HG02678 (cell line): Measurements from ENCODE around the gene ZBTB7C.

ENCODE experiments used
- ATAC-seq: cut with Tn5 transposase; IDR thresholded peaks from one replicate; pipeline ENCODE4 v1.9.1; 2021; ENCODE audit warnings: mild to moderate bottlenecking, moderate library complexity; ENCODE audit not compliant: unreplicated experiment

Gene ZBTB7C

DNA sequence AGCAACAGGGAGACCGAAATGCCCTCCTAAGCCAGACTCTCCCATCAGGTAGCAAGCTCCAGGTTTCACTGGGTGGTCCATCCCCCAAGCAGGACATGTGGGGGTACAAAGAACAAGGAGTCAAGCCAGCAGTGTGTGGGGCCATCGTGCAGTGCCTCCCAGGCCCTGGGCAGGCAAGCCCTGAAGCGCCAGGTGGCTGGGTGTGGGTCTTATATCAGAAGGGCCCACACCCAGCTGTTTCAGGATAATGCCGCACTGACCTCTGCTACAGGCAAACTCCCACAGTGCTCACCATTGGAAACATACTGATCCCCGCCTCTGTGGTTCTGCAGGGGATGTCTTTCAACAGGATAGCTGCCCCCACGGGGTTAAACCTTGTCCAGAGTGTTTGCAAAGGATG, 304.5 kb downstream of the ZBTB7C start:
- no peak for ATAC-seq

DNA sequence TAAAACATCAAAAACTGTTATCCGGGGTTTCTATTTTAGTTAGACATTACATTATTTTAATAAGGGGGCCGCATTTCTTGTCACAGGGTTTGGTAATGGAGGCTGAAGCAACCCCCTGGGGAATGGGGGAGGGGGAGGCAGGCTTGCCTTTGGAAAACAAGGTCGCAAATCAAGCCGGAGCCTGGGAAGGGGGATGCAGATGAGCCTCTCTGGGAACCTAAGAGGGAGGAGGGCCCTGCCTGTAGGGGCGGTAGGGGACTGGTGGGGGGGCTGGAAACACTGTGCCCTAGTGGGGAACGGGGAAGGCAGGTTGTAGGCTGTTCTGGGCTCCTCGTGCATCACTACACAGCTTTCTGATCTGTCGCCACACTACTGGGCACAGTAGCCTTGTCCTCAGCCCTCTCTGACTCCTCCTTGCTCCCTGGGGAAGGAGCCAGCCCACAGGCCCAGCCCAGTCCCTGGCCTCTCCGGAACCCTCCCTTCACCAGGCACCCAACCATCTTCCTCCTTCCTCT, 308.5 kb downstream of the ZBTB7C start:
- ATAC-seq: no peak

DNA sequence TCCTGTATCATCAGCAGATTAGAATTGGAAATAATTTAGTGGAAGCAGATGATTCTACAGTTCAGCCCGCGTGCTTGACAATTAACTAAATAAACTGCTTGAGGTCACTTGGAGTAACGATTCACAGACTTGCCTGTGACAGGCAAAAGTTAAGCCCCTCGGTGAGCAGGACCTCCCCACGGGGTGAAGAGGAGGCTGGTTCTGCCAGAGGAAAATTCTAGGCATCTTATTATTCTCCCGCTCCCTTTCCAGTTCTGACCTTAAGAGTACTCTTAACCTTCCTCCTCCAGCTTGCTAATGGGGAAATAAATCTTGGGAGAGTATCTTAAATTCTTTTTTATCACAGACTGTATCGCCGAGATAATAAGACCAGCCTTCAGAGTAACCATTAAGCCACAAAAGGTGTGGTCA, 309.0 kb downstream of the ZBTB7C start:
- no peak for ATAC-seq

DNA sequence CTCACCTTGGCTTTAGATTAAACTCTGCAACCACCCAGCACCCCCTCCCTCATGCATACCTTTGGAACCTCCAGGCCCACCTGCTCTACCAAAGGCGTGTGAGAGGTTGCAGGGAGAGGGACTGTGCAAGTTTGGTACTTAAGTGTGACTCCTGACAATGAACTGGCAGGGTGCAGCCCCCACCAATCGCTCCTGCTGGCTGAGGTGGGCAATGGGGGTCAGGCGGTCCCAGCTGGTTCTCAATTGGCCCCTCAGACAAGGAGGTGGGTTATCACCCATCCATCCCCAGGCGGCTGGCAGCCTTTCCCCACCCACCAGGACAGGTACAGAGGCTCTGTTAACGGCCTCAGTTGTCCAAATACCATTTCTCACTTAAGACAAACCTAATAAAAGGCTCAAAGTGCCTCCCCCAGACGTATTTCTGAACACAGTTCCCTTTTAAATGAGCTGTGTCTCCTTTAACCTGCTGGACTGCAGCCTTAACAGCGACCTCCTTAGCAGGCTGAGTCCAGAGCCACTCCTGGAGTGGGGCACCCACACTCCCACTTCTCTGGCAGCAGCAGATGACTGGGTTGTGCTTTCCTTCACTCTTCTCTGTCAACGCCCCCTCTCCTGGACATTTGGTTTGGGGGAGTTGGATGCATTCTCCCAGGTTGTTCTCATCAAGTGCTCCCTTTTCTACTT, 309.6 kb downstream of the ZBTB7C start:
- ATAC-seq: no peak

DNA sequence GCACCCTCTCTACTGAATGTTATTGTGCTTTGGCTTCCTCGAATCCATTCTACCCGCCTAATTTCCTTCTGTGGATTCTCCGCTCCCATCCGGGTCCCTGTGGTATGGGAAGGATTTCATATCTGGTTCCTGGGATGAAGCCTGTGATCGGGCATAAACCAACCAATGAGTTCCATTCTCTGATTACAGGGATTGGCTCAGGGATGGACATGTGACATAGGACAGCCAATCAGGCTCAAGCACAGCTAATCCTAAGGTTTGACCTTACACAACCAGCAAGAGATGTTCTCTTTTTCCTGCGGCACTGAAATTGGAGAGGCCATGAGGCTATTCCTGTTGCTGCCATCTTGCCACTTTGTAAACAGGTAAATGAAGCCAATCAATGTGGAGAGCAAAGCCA, 310.6 kb downstream of the ZBTB7C start:
- no peak for ATAC-seq

DNA sequence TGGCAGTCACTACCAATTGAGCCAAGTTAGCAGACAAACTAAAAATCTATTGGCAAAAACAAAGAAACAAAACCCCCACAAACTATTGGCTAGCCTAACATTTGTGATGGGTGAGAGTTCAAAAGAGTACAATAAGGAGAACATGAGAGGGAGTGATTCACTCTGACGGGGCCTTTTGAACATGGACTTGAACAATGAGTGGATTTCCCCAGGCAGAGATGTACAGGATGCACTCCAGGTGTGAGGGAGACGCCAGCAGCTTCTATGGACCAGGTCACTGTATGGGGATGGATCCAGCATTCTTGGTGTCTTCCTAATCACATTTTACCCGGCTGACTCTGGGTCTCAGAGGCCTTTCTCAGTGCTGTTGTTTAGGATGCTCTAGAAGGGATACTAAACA, 311.2 kb downstream of the ZBTB7C start:
- no peak for ATAC-seq

DNA sequence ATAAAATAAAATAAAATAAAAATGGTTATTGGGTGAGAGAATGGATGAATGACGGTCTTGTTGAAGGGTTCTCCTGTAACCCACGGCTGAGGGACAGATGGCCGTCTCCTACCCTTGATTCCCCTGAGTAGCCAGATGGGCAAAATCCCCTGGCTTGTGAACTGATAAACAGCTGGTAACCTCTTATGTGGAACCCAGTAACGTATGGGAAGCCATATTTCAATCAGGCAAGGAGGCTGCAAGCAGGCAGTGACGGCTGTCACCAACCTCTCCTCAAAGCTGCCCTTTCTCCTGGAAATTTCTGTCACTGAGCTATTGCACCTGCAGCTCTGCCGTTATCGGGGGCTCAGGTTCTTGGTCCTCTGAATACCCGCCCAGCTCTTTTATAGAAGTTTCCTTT, 313.5 kb downstream of the ZBTB7C start:
- ATAC-seq: no peak

DNA sequence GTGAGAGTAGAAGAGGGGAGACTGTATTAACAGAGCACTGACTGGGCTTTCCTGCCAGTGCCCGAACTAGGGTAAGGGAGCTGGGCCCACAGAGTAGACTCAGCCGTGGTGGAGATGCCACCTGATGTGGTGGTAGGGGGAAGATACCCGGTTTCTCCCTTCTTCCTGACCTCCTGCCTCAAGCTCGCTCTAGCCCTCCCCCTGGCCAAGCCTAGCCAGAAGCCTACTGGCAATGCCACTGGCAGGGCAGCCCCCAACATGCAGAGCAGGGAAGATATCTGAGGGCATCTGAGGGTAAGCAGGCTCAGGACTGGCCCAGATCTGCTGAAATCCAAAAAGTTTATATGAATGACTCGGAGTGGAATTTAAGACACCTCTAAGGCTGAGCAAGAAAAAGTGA, 316.1 kb downstream of the ZBTB7C start:
- no peak for ATAC-seq

DNA sequence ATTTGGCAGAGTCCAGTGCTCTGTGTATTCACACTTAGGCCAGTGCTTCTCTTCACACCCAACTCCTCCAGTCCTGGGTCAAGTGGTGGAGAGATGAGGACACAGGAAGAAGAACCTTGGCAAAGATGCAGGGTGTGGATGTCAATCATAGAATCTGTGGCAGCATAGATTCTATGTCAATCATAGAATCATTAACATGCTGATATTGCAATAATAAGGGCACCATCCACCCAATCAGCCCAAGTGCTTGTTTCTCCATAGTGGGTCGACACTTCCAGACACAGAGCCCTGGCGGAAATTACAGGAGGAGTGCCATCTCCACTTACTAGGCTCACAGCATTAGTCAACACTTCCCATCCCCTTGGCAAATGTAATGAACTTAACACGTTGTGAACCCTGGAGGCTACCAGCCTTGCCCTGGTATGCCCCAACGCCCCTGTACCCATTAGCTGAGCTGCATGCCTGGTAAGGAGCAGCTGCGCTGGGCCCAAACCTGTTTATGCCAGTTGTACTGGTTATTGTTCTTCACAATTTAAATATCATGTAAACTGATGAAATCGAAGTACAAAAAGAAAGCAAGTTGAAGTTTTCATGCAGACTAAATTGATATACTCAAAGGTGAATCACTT, 317.2 kb downstream of the ZBTB7C start:
- ATAC-seq: no peak

DNA sequence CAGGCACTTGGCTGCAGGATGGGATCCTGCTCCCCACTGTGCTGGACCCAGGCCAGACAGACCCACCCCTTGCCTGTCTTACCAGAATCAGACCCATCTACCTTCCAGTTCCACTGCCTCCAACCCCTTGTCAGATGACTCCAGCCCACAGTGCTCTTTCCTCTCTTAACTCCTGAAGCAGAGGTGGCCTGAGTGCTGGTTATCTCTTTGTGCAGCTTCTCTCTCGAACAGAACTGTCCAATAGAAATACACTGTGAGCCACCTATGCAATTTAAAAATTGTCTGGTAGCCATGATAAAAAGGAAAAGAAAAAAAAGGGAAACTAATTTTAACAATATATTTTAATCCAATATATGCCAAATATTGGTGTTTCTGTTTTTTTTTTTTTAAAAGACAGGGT, 318.5 kb downstream of the ZBTB7C start:
- no peak for ATAC-seq

DNA sequence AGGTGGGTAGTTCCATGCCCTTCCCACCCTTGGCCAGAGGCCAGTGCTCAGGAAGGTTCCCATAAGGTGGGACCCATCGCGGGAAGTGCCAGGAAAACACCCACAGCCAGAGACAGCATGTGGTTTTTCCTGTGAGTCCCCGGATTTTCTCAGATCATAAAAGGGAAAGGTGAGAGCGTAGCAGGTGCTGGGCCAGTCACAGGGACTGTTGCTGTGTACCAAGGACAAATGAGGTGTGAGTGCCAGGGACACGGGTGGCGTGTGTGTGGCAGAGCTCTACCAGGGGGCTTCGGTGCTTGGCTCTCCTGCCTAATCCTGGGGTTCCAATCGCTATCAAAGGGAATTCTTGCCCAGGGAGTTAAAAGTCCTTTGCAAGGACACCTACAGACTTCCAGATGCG, 319.2 kb downstream of the ZBTB7C start:
- ATAC-seq: no peak

DNA sequence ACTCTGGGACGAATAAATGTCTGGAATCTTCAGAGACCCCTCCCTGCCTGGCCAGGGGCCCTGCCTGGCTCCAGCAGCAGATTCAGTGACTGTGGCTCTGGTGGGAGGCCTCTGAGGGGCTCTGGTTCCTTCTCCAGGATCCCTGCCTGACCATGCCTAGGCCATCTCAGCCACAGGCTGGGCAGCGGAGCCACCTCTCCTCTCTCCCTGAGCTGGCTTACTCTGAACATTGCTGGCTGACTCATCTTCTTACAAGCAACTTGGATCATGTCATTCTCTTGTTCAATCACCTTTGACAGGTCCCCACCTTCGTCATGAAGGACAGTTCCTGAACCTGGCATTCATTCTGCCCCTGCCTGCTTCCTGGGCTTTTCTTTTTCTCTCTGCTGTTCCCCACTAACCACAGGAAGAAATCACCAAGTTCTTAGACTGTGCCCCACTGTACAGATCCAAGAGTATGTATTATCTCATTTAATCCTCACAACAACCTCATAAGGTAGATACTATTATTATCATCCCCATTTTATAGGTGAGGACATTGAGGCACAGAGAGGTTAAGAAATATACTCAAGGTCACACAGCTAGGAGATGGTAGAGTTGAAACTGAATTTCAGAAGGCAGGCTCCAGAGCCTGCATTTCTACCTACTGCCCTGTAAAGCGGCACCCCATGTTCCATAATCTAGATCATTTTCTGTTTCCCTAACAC, 323.2 kb downstream of the ZBTB7C start:
- no peak for ATAC-seq

DNA sequence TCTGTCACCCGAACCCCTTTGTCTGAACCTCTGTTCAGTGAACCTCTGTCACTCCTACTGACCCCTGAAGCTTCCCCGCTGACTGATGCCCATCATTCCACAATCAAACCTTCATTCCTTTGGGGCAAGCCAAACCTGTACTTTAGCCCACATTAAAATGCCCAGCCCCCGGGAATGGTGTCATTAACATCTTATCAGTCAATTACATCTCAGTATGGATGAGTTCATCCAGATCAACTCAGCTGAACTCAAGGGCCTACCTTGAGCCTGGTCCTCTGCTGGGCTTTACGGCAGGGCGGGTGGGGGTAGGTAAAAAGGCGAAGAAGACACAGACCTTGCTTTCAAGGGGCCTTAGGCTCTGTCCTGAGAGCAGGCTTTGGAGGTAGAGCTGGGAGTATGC, 324.3 kb downstream of the ZBTB7C start:
- ATAC-seq: no peak

DNA sequence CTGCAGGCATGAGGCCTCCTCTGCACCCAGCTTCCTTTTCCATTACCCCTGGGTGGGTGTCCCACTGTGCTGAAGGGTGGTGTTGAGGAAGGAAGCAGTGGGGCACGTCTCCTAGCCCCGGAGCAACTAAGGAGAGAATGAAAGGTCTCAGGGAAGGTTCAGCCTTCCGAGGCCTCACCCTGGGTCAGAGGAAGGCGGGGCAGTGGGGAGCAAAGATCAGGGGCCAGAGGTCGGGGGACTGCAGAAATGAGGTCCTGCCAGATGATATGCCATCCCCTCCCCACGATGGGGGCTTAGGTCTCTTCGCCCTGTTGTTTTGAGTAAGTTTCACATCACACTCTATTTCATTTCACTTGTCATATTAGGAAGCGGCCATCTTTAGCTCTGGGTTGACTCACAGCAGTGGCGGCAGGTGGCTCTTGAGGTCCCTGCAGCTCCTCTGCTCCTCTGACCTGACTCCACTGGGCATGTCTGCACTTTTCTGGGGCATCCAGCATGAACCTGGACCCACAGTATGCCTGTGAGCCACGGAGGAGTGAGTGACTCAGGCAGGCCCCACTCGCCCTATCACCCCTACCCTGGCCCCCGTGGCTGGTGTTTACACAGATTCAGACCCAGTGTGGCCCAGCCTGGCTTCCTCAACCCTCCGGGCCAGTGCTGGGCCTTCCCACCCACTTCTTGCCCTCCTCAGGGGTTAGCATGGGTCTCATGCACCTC, 325.0 kb downstream of the ZBTB7C start:
- ATAC-seq: no peak

DNA sequence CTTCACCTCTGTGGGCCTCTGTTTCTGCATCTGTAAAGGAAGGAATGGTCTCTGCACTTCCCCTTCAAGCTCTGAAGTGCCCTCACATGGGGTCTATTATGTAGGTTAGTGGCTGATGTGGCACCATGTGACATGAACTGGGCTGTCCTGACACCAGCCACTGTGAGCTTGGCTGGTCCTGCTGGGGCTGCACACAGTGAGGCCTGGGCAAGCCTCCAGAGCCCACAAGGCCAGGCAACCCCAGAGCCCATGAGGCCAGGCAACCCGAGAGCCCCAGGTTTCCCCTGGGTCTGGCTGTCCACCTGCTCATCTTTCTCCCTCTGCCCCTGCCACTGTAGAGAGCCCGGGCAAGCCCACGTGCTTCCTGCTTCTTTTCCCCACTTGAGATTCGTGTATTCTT, 328.6 kb downstream of the ZBTB7C start:
- ATAC-seq: no peak

DNA sequence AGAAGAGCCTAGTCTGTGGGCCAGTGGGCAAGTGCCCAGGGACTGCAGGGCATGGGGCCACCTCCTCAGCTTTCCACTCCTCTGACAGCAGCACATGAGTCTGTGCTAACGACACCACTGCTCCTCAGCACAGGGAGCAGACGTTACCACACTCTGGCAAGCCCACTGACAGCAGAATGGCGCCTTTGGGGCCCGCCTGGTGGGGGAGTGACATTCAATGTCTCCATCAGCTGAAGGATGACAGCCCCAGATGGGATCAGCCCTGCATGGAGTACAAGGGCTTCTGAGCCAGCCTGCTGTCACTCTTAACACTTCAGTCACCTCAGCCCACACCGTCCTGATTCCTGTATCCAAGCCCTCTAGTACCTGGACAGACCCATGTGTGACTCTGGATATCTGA, 329.3 kb downstream of the ZBTB7C start:
- no peak for ATAC-seq

DNA sequence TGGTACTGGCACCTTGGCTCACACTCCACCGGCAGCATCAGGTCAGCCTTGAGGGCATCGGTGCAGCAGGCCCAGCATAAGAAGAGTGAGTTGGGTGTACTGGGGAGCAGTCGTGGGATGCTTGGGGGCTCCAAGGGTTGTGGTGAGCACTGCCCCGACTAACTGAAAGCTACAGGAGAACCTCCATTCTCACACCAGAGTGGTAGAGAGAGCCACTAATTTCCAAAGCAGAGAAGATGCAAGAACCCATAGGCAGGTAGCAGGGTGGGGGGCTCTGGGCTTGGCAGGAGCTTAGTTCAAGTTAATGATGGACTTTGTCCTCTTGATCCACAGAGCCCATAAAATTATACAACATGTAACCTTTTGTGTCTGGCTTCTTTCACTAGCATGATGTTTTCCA, 330.7 kb downstream of the ZBTB7C start:
- no peak for ATAC-seq

DNA sequence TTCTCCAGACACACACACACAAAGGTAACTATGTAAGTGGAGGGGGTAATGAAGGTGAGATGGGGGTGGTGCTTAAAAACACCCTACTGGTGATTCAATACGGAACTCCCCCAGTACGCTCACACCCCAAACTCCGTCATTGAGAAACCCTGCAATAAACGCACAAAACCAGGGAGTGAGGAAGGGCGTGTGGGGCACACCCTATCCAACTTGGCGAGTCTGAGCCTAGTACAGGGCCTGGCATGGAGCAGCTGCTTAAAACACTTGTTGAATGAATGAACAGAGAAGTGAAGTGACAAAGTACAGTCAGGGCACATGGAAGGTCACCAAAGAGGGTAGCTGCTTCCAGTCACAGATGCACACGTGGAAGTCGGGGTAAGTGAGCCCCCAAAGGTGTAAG, 331.9 kb downstream of the ZBTB7C start:
- ATAC-seq: no peak

DNA sequence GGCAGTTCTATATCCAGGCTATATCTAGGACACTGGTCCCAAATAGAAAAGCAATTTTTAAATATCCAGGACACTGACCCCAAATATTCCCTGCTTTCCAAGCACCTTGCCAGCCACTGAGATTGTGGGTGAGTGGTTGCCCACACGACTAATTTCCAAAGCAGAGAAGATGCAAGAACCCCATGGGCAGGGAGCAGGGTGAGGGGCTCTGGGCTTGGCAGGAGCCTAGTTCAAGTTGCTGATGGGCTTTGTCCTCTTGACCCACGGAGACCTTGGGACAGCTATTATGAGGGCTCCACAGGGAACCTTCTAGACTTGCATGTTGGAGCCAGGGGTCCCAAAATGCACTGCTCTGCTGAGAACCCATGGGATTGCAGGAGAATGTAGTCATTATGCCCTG, 332.7 kb downstream of the ZBTB7C start:
- ATAC-seq: no peak

DNA sequence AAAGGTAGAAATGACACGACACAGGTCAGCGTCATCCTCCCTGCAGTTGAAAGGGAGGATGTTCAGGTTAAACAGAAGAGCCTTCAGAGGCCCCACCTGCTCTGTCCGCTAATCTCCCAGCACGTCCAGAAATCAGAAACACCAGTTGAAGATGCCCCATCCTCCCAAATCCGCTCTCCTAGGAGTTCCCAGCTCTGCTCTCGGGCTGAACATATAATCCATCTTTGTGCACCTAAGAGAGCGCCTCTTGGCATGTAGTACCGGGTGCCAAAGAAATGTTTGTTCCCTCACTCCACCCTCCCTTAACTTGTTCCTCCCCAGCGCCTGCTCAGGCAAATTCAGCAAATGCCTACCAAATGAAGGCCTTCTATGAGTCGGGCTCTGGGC, 333.5 kb downstream of the ZBTB7C start:
- ATAC-seq: no peak

DNA sequence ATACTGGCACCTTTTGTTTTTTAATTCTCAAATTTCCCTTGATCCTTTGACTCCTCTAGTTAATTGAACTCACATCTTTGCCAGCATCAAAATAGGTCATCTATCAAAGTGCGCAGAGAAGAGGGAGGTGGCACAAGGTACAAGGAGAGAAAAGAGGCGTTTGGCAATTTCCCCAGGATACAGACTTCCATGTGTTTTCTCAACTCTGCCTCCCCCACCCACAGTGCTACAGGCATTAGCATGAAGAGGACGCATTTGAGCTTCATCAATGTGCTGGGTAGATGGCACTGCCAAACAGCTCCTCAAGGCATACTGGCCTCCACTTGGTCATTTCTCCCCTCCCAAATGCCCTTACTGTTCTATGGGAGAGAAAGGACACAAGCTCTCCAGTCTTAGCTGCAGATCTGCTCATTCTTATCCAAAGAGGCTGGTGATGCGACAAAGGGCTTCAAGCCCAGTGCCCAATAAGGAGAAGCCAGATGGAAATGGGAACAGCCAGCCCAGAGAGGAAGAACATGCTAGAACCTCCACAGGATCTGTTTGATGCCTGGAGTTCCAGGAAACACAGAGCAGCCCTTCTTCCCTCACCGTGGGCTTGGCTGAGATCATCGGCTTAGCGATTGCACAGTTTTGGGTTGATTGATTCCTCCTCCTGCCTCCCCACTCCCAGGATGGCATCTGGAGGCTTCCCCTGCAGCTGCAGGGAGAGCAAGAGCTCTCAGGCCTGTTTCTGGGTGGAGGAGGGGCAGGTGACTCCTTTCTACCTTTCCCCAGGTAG, 334.1 kb downstream of the ZBTB7C start:
- ATAC-seq: no peak
